ENCODE measurements around the gene FXYD2.

- TF ChIP-seq CTCF (IDR thresholded peaks at IDR 0.05) (no peak), POLR2AphosphoS5 (IDR thresholded peaks at IDR 0.05; ENCODE audit: insufficient read depth in 1 of 2, low read depth in 1 of 2) (no peak), POLR2A (IDR thresholded peaks at IDR 0.05) (no peak)
Measured at GRCh38 chr11:117825538-117826189, 1.1 kb upstream of the FXYD2 start.

Data from vagina (tissue), 2 donors.